Measurements from ENCODE around the gene FHIT. TPM values are rescaled to one million over a fixed set of nuclear protein-coding genes. Genes with fewer than 3 reads are reported as not detected.

Gene FHIT
- total and polyA plus RNA-seq, 2 experiments from 2014 or later = 0.22 to 0.90 TPM

DNA sequence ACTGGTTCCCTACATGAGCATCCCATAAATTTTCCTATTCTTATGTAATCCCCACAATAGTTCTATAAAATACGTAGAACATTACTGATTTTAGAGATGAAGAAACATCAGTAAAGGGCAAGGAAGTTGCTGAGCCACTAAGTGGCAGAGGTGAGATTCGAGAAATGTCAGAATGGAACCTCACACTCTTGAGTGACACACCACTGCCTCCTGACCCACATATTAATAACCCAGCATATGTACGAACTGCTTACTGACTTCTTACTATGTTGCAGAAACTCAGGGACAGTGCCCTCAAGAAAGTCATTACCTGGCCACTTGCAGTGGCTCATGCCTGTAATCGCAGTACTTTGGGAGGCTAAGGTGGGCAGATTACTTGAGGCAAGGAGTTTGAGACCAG is 1022.4 kb downstream of the FHIT start:
- 48 to 65% methylated on average over 4 of the region's 4 CpGs for WGBS, 2 experiments (ENCODE audit: low coverage in 1 of 2, low lambda C conversion rate in 2 of 2, missing lambda C conversion rate in 2 of 2)
- Histone ChIP-seq H2AFZ (no peak overlapping the region), H4K20me1 (ENCODE audit: insufficient read depth) (no peaks in the 10 kb centered on the region), H3K9me2 (ENCODE audit: insufficient read depth) (no peaks in the 10 kb centered on the region), H3K79me2 (ENCODE audit: insufficient read depth) (no peaks in the 10 kb centered on the region), H3K4me1 (ENCODE audit: insufficient read depth) (no peaks in the 10 kb centered on the region), H3K4me2 (ENCODE audit: unreplicated experiment) (no peak overlapping the region), H3K4me3 (no peak overlapping the region), H3K27ac (no peak overlapping the region), H3K9ac (no peak overlapping the region), H3F3A (ENCODE audit: insufficient read depth) (no peaks in the 10 kb centered on the region), H3K36me3 (ENCODE audit: low read depth) (no peaks in the 10 kb centered on the region), H3K27me3 (replicated peaks; ENCODE audit: insufficient read depth) (no peaks in the 10 kb centered on the region), H3K9me3 (ENCODE audit: low read depth) (no peaks in the 10 kb centered on the region)
- DNase-seq = no peak
- in situ Hi-C loops (cut with MboI) = no loop called here
- TF ChIP-seq EZH2phosphoT487 (IDR thresholded peaks at IDR 0.05; ENCODE audit: insufficient read depth, low read depth) (no peak), EZH2 (IDR thresholded peaks at IDR 0.05; ENCODE audit: insufficient read depth, poor library complexity, severe bottlenecking) (no peak)

DNA sequence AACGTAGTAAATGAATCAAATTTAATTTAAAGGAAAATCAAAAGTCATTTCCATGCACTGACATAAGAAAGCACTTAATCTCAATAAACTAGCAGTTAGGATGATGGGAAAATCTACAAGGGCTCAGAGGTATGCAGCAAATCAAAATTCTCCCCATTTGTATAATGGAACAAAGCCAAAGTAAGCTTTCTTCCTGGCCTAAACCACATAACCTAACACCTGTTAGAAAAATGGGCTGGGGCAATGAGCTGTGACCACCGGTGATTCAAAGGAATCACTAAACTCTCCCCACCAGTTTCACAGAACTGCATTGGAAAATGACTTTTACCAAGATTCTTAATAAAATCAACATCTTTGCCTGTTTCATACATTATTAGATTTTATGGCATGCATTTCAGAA is 1024.3 kb downstream of the FHIT start:
- H3K9me3 ChIP-seq (ENCODE audit: low read depth) = no peaks in the 10 kb centered on the region
- no peak overlapping the region for H3K9ac ChIP-seq
- H3K27me3 ChIP-seq (replicated peaks; ENCODE audit: insufficient read depth) = no peaks in the 10 kb centered on the region
- H3K4me1 ChIP-seq (ENCODE audit: insufficient read depth) = no peaks in the 10 kb centered on the region
- in situ Hi-C loops (cut with MboI) = no loop called here
- no peak overlapping the region for H2AFZ ChIP-seq
- TF ChIP-seq EZH2 (IDR thresholded peaks at IDR 0.05; ENCODE audit: insufficient read depth, poor library complexity, severe bottlenecking) = no peak
- TF ChIP-seq EZH2phosphoT487 (IDR thresholded peaks at IDR 0.05; ENCODE audit: insufficient read depth, low read depth) = no peak
- H3K79me2 ChIP-seq (ENCODE audit: insufficient read depth) = no peaks in the 10 kb centered on the region
- H3K4me3 ChIP-seq = no peak overlapping the region
- 43 to 55% methylated on average over 2 of the region's 2 CpGs for WGBS, 2 experiments (ENCODE audit: low coverage in 1 of 2, low lambda C conversion rate in 2 of 2, missing lambda C conversion rate in 2 of 2)
- H3K36me3 ChIP-seq (ENCODE audit: low read depth) = no peaks in the 10 kb centered on the region
- no peaks in the 10 kb centered on the region for H4K20me1 ChIP-seq (ENCODE audit: insufficient read depth)
- H3K9me2 ChIP-seq (ENCODE audit: insufficient read depth) = no peaks in the 10 kb centered on the region
- no peak overlapping the region for H3K4me2 ChIP-seq (ENCODE audit: unreplicated experiment)
- no peak overlapping the region for H3K27ac ChIP-seq
- no peak for DNase-seq
- H3F3A ChIP-seq (ENCODE audit: insufficient read depth) = no peaks in the 10 kb centered on the region

- Histone ChIP-seq H3F3A (ENCODE audit: insufficient read depth) (no peaks in the 10 kb centered on the region), H4K20me1 (ENCODE audit: insufficient read depth) (no peaks in the 10 kb centered on the region), H3K4me3 (no peak overlapping the region), H3K9me3 (ENCODE audit: low read depth) (no peaks in the 10 kb centered on the region), H3K4me2 (ENCODE audit: unreplicated experiment) (no peak overlapping the region), H3K9me2 (ENCODE audit: insufficient read depth) (no peaks in the 10 kb centered on the region), H3K36me3 (ENCODE audit: low read depth) (no peaks in the 10 kb centered on the region), H3K9ac (no peak overlapping the region), H3K4me1 (ENCODE audit: insufficient read depth) (no peaks in the 10 kb centered on the region), H3K27ac (no peak overlapping the region), H3K27me3 (replicated peaks; ENCODE audit: insufficient read depth) (no peaks in the 10 kb centered on the region), H3K79me2 (ENCODE audit: insufficient read depth) (no peaks in the 10 kb centered on the region), H2AFZ (no peak overlapping the region)
- in situ Hi-C loops (cut with MboI) = no loop called here
- TF ChIP-seq EZH2phosphoT487 (IDR thresholded peaks at IDR 0.05; ENCODE audit: insufficient read depth, low read depth) = no peak
- TF ChIP-seq EZH2 (IDR thresholded peaks at IDR 0.05; ENCODE audit: insufficient read depth, poor library complexity, severe bottlenecking) = no peak
- no peak for DNase-seq
- WGBS, 2 experiments (ENCODE audit: low coverage in 1 of 2, low lambda C conversion rate in 2 of 2, missing lambda C conversion rate in 2 of 2) = 52 to 61% methylated on average over 3 of the region's 3 CpGs
Observed at GRCh38 chr3:60225848-60226247, 1025.4 kb downstream of the FHIT start.

DNA sequence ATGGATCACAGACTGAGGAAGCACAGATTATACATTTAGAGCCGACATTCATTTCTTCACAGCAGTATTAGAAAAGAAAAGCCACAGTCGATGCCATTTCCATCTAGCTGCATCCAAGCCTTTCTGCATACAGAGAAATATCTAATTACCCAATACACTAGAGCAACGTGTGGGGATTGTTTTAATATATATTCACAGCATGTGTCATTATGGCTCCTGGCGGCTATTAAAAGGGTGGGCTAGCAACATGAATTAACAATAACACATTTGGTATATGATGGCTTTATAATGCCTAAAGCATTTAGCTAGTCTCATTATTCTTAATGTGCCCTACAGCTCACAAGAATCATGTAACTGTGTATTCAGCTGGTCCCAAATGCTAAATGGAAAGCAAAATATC is 1030.5 kb downstream of the FHIT start:
- no peaks in the 10 kb centered on the region for H4K20me1 ChIP-seq (ENCODE audit: insufficient read depth)
- H2AFZ ChIP-seq = no peak overlapping the region
- in situ Hi-C loops (cut with MboI) = no loop called here
- H3K9me3 ChIP-seq (ENCODE audit: low read depth) = no peaks in the 10 kb centered on the region
- H3K79me2 ChIP-seq (ENCODE audit: insufficient read depth) = no peaks in the 10 kb centered on the region
- H3K4me3 ChIP-seq = no peak overlapping the region
- no peaks in the 10 kb centered on the region for H3F3A ChIP-seq (ENCODE audit: insufficient read depth)
- no peak overlapping the region for H3K9ac ChIP-seq
- H3K27ac ChIP-seq = no peak overlapping the region
- WGBS, 2 experiments (ENCODE audit: low coverage in 1 of 2, low lambda C conversion rate in 2 of 2, missing lambda C conversion rate in 2 of 2) = 70 to 76% methylated on average over 4 of the region's 4 CpGs
- no peaks in the 10 kb centered on the region for H3K27me3 ChIP-seq (replicated peaks; ENCODE audit: insufficient read depth)
- H3K4me1 ChIP-seq (ENCODE audit: insufficient read depth) = no peaks in the 10 kb centered on the region
- TF ChIP-seq EZH2 (IDR thresholded peaks at IDR 0.05; ENCODE audit: insufficient read depth, poor library complexity, severe bottlenecking) (no peak), EZH2phosphoT487 (IDR thresholded peaks at IDR 0.05; ENCODE audit: insufficient read depth, low read depth) (no peak)
- DNase-seq = no peak
- no peaks in the 10 kb centered on the region for H3K9me2 ChIP-seq (ENCODE audit: insufficient read depth)
- no peaks in the 10 kb centered on the region for H3K36me3 ChIP-seq (ENCODE audit: low read depth)
- no peak overlapping the region for H3K4me2 ChIP-seq (ENCODE audit: unreplicated experiment)

GRCh38 chr3:60219501-60219900 is 1031.8 kb downstream of the FHIT start:
- no peaks in the 10 kb centered on the region for H3K36me3 ChIP-seq (ENCODE audit: low read depth)
- H3K9me2 ChIP-seq (ENCODE audit: insufficient read depth) = no peaks in the 10 kb centered on the region
- H4K20me1 ChIP-seq (ENCODE audit: insufficient read depth) = no peaks in the 10 kb centered on the region
- 76 to 81% methylated on average over 2 of the region's 2 CpGs for WGBS, 2 experiments (ENCODE audit: low coverage in 1 of 2, low lambda C conversion rate in 2 of 2, missing lambda C conversion rate in 2 of 2)
- no peaks in the 10 kb centered on the region for H3K27me3 ChIP-seq (replicated peaks; ENCODE audit: insufficient read depth)
- H3K9ac ChIP-seq = no peak overlapping the region
- TF ChIP-seq EZH2 (IDR thresholded peaks at IDR 0.05; ENCODE audit: insufficient read depth, poor library complexity, severe bottlenecking) (no peak), EZH2phosphoT487 (IDR thresholded peaks at IDR 0.05; ENCODE audit: insufficient read depth, low read depth) (no peak)
- H3K9me3 ChIP-seq (ENCODE audit: low read depth) = no peaks in the 10 kb centered on the region
- no peak overlapping the region for H2AFZ ChIP-seq
- no peaks in the 10 kb centered on the region for H3K79me2 ChIP-seq (ENCODE audit: insufficient read depth)
- DNase-seq = no peak
- H3K4me2 ChIP-seq (ENCODE audit: unreplicated experiment) = no peak overlapping the region
- no peak overlapping the region for H3K27ac ChIP-seq
- H3F3A ChIP-seq (ENCODE audit: insufficient read depth) = no peaks in the 10 kb centered on the region
- no peak overlapping the region for H3K4me3 ChIP-seq
- no peaks in the 10 kb centered on the region for H3K4me1 ChIP-seq (ENCODE audit: insufficient read depth)
- in situ Hi-C loops (cut with MboI) = no loop called here

Measured in GM23248 (cell line).